Thyroid gland (tissue), 4 donors: Measurements from ENCODE around the gene OR4N5. TPM values are rescaled to one million over a fixed set of nuclear protein-coding genes. Genes with fewer than 3 reads are reported as not detected.
"Not testable (repeated sequence)": the region's sequence is repeated elsewhere in the genome, so short reads cannot be mapped to it uniquely, and the experiment has no call there.

ENCODE experiments used
- DNase-seq, 2 donors: peaks; one replicate each; pipeline ENCODE4 v3.0.0-alpha.2; 2019
- H3K27ac ChIP-seq, 3 donors: fragments of 200-600 bp; sonication (generic); 1 replicate in 2 of 3; 2 replicates in 1 of 3; pipeline ENCODE4 v1.5.1; 2016 to 2019; ENCODE audit warnings: mild to moderate bottlenecking in 1 of 3, moderate library complexity in 1 of 3
- H3K27me3 ChIP-seq: fragments of 200-600 bp; sonication (generic); one replicate; pipeline ENCODE4 v1.5.1; 2019
- H3K36me3 ChIP-seq, 2 donors: fragments of 200-600 bp; sonication (generic); one replicate each; pipeline ENCODE4 v1.5.1; 2016 to 2019
- H3K4me1 ChIP-seq, 2 donors: fragments of 200-600 bp; sonication (generic); one replicate each; pipeline ENCODE4 v1.5.1; 2017 to 2019
- H3K4me3 ChIP-seq, 3 donors: fragments of 200-600 bp; sonication (generic); replicated peaks in 1 of 3; 1 replicate in 2 of 3; 2 replicates in 1 of 3; pipeline ENCODE4 v1.5.1; 2016; ENCODE audit warnings: mild to moderate bottlenecking in 1 of 3
- H3K9me3 ChIP-seq: fragments of 200-600 bp; sonication (generic); one replicate; pipeline ENCODE4 v1.5.1; 2017
- CTCF ChIP-seq, 6 experiments: fragments of 200-600 bp in 3 of 6; fragments of 450-650 bp in 3 of 6; sonication (generic) in 3 of 6; IDR thresholded peaks; one replicate each; pipeline ENCODE4 v1.5.1; 2016 to 2019; ENCODE audit warnings: antibody characterized with exemption in 6 of 6, mild to moderate bottlenecking in 2 of 6, inconsistent platforms in 1 of 6, moderate library complexity in 1 of 6
- POLR2A ChIP-seq, 2 donors: fragments of 450-650 bp; IDR thresholded peaks; one replicate each; pipeline ENCODE4 v1.6.1; 2017; ENCODE audit warnings: antibody characterized with exemption in 2 of 2, mild to moderate bottlenecking in 2 of 2, moderate library complexity in 1 of 2
- WGBS, 2 donors: methylation state at CpG; one replicate each; pipeline ENCODE4 v1.1.5; 2017; 5-methylcytosine and 5-hydroxymethylcytosine counted together
- intact Hi-C: fragments of 100-400 bp; cut with DNase I; formaldehyde crosslinking; loops from one replicate; pipeline ENCODE4 v1.15.1; 2023
- total RNA-seq, 4 donors: library from RNA; depleted of rRNA; stranded (reverse); fragments of >200 nt; gene quantifications; one replicate each; pipeline ENCODE4 v1.2.3, GENCODE V29; 2016

Gene OR4N5
- total RNA-seq, 4 donors from 2014 or later, result not detected

DNA sequence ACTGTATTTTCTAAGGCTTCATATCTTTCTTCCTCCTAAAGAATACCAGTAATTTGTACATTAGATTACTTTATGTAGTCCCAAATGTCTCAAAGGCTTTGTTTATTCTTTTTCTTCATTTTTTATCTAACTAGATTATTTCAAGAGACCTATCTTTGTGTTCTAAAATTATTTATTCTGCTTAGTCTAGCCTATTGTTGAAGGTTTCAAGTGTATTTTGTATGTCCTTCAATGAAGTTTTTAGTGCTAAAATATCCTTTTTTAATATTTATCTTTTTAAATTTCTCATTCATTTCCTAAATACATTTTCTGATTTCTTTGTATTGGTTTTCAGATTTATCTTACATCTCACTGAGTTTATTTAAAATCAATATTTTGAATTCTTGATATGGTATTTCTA, 25.8 kb downstream of the OR4N5 start:
- H3K36me3 ChIP-seq, result no peaks in the 10 kb centered on the region
- intact Hi-C loops, result no loop called here

GRCh38 chr14:20167091-20167490, 28.5 kb downstream of the OR4N5 start:
- H3K36me3 ChIP-seq, result no peaks in the 10 kb centered on the region
- no peak for TF ChIP-seq POLR2A (IDR thresholded peaks at IDR 0.05)
- TF ChIP-seq CTCF (IDR thresholded peaks at IDR 0.05), result no peak
- intact Hi-C loops, result no loop called here

More for the DNA sequence above, 25.8 kb downstream of the OR4N5 start:
- no peak overlapping the region for H3K4me3 ChIP-seq
- no peaks in the 10 kb centered on the region for H3K27me3 ChIP-seq
- no peaks in the 10 kb centered on the region for H3K9me3 ChIP-seq
- no peak overlapping the region for H3K27ac ChIP-seq
- no peak for TF ChIP-seq CTCF (IDR thresholded peaks at IDR 0.05)
- TF ChIP-seq POLR2A (IDR thresholded peaks at IDR 0.05), result no peak
- DNase-seq, result no peak
- H3K4me1 ChIP-seq, result no peaks in the 10 kb centered on the region

DNA sequence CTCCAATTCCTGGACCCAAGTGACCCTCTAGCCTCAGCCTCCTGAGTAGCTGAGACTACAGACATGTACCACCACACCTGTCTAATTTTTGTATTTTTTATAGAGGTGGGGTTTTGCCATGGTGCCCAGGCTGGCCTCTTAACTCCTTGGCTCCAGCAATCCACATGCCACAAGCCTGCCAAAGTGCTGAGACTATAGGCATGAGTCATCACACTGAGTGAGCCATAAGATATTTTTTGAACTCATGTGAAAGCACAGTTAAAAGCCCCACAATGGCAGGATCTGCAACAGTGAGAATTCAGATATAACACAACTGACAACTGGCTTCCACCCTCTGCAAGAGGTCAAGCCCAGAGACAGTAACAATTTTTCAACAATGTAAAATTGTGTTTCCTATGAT, 31.2 kb downstream of the OR4N5 start:
- H3K4me1 ChIP-seq, H3K27me3 ChIP-seq, H3K27ac ChIP-seq, intact Hi-C loops, H3K4me3 ChIP-seq, H3K9me3 ChIP-seq, DNase-seq, H3K36me3 ChIP-seq: not testable (repeated sequence)

More at GRCh38 chr14:20167091-20167490, 28.5 kb downstream of the OR4N5 start:
- Histone ChIP-seq H3K27ac (no peak overlapping the region), H3K9me3 (no peaks in the 10 kb centered on the region), H3K4me1 (no peaks in the 10 kb centered on the region), H3K4me3 (no peak overlapping the region), H3K27me3 (no peaks in the 10 kb centered on the region)
- DNase-seq, result no peak

GRCh38 chr14:20174205-20174604, 35.6 kb downstream of the OR4N5 start:
- H3K27me3 ChIP-seq, H3K36me3 ChIP-seq, intact Hi-C loops, H3K27ac ChIP-seq, H3K9me3 ChIP-seq, H3K4me3 ChIP-seq, DNase-seq, H3K4me1 ChIP-seq: not testable (repeated sequence)

DNA sequence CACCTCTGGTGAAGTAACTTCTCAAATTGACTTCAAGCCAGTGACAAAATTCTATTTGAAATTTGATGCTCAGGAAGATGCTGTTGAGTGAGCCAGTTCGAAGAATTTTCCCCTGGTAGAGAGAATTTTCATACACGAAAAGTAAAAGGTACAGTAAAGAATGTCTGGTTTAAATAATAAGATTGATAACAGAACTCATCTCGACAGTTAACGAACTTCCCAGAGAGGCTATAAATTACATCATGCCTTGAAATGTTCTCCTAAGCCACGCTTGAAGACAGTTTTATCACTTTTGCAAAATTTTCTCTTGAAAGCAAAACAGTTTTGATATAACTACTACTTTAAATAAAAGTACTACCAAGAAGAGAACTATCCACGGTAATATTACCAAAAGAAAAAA, 37.7 kb downstream of the OR4N5 start:
- intact Hi-C loops, result no loop called here
- Histone ChIP-seq H3K9me3 (no peaks in the 10 kb centered on the region), H3K4me3 (no peak overlapping the region), H3K27ac (no peak overlapping the region), H3K4me1 (no peaks in the 10 kb centered on the region), H3K27me3 (no peaks in the 10 kb centered on the region), H3K36me3 (no peaks in the 10 kb centered on the region)
- DNase-seq, result no peak
- no peak for TF ChIP-seq POLR2A (IDR thresholded peaks at IDR 0.05)
- TF ChIP-seq CTCF (IDR thresholded peaks at IDR 0.05), result no peak
- WGBS, 2 donors, result 47 to 55% methylated on average over 6 of the region's 6 CpGs

DNA sequence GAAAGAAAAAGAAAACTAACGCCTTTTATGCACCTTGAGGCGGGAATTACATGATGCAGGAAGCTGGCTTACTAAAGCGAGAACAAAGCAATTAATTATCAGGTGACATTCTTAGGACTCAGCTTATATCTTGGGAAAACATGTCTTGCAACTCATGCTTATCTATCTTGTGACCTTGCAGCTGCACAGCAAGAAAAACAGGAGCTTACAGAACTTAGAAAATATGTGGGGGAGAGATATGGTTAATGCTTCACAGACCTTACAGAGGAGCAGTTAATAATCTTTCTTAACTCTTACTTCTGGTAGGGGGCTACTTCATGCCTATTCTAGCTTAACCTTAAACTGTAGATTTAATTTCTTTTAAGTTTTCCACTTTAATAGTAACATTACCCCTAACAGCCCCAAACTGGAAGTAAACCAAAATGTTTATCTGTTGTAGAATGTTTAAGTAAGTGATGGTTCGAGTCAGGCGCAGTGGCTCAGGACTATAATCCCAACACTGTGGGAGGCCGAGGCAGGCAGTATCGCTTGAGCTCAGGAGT, 38.9 kb downstream of the OR4N5 start:
- intact Hi-C loops, result no loop called here
- H3K9me3 ChIP-seq, result no peaks in the 10 kb centered on the region
- no peaks in the 10 kb centered on the region for H3K4me1 ChIP-seq
- DNase-seq, result no peak
- 83 to 86% methylated on average over 7 of the region's 7 CpGs for WGBS, 2 donors
- no peak overlapping the region for H3K4me3 ChIP-seq
- no peak overlapping the region for H3K27ac ChIP-seq
- no peaks in the 10 kb centered on the region for H3K27me3 ChIP-seq
- TF ChIP-seq CTCF (IDR thresholded peaks at IDR 0.05) (no peak), POLR2A (IDR thresholded peaks at IDR 0.05) (no peak)
- no peaks in the 10 kb centered on the region for H3K36me3 ChIP-seq
